NCI-H2107 treated with DMSO at 0.1 percent for 48 hours (cell line): ENCODE data around the gene SLIT1.

ENCODE experiments used
- DNase-seq: peaks from one replicate; lab custom pipeline; 2025; ENCODE audit not compliant: unreplicated experiment; lab: John Stamatoyannopoulos, UW

Gene SLIT1

GRCh38 chr10:97066877-97067555, 118.7 kb downstream of the SLIT1 start:
- no peak for DNase-seq

DNA sequence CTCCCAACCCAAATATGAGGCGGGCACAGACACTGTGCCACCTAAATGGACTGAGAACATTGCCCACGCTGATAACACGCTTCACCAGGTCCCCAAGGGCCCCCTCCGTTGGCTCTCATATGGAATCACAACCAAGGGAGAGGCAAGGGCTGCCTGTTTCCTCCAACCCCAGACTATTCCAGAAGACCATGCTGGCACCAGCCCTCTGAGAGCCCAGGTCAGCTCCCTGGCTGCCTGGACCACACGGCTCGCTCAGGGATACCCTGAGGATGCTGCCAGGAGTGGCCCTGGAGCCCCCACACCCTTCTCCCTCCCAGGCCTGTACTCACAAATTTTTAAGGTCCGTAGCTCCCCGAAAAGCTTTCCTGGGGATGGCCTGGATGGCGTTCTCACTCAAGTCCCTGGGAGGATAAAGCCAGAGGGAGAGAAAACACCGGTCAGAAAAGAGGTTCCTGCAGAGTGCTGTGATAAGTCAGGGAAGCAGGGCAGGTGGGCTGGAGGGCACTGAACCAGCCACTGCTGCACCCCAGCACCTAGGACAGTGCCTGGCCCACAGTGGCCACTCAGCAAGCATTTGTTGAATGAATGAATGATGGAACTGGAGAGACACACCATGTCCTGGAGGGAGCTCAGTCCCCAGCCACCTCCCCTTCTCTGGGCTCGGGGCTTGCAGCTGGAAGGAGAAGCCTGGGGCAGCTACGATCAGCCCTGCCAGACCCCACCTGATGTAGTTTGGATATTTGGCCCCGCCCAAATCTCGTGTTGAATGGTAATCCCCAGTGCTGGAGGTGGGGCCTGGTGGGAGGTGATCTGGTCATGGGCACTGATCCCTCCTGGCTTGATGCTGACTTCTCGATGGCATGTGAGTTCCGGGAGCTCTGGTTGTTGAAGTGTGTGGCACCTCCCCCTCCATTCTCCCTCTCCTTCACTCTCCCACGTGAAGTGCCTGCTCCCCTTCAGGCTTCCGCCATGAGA, 119.8 kb downstream of the SLIT1 start:
- no peak for DNase-seq

GRCh38 chr10:97065128-97065527, 120.6 kb downstream of the SLIT1 start:
- no peak for DNase-seq

GRCh38 chr10:97063983-97064837, 121.5 kb downstream of the SLIT1 start:
- no peak for DNase-seq

DNA sequence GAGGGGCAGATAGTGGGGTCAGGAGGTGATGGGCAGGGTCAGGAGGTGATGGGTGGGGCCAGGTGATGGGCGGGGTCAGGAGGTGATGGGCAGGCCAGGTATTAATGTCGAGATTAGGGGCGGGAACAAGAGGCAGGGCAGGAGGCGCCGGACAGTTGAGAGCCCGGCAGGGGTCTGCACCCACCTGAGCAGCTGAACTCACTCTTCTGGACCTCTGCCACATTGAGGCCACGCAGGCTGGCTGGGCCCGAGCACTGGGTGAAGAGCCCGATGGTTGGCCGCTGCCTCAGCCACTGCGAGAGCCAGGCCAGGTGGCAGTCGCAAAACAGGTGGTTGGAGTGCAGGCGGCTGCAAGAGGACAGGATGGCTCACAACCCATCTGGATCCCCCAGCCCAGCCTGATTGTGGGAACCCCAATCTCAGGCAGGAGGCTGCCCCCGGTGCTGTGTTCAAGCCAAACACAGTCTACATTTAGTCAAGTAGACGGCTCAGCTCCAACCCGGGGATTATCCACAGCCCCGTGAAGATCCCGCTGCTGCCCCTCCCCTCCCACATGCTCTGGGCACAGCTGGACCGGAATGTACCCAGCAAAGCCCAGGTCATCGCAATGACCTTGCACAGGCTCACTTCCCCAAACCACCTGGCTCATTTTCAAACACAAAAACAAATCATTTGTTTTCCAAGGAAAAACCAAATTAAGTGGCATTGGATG, 122.3 kb downstream of the SLIT1 start:
- DNase-seq = no peak

- DNase-seq = no peak
Observed at GRCh38 chr10:97062456-97062855, 123.3 kb downstream of the SLIT1 start.

- DNase-seq = no peak
Observed at GRCh38 chr10:97062046-97062445, 123.7 kb downstream of the SLIT1 start.

DNA sequence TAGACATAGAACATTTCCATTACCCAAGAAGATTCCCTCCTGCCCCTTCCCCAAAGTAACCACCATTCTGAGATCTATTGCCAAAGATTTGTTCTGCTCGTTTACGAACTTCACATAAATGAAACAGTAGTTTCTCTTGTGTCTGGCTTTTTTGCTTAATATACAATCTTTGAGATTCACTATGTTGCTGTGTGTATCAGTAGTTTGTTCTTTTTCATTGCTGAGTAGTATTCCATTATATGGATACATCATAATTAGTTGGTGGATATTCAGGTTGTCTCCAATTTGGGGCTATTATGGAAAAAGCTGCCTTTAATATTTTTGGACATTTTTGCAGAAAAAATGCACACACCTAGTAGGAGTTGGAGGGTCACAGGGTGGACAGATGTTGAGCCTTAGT, 124.3 kb downstream of the SLIT1 start:
- DNase-seq = no peak

- no peak for DNase-seq
Observed at GRCh38 chr10:97060441-97061084, 125.2 kb downstream of the SLIT1 start.

DNA sequence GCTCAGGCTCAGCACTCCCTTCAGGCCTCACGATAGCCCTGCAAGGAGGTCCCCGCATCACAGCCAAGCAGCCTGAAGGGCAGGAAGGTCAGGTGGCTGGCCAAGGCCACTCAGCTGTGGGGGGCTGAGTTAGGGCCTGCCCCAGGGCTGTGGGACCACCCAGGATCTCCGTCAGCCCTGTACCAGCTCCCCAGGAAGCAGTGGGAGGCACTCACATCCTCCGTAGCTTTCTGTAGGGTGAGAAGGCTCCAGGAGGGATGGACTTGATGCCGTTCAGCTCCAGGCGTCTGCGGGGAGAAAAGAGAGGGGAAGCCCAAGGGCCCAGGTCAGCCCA, 125.9 kb downstream of the SLIT1 start:
- DNase-seq = no peak

GRCh38 chr10:97059006-97059871, 126.5 kb downstream of the SLIT1 start:
- DNase-seq = no peak

- no peak for DNase-seq
Observed at GRCh38 chr10:97058521-97058920, 127.2 kb downstream of the SLIT1 start.

- DNase-seq = no peak
Observed at GRCh38 chr10:97057491-97058235, 128.1 kb downstream of the SLIT1 start.

GRCh38 chr10:97056003-97056630, 129.6 kb downstream of the SLIT1 start:
- no peak for DNase-seq

- no peak for DNase-seq
Observed at GRCh38 chr10:97053276-97053675, 132.5 kb downstream of the SLIT1 start.

GRCh38 chr10:97050956-97051496, 134.7 kb downstream of the SLIT1 start:
- no peak for DNase-seq

DNA sequence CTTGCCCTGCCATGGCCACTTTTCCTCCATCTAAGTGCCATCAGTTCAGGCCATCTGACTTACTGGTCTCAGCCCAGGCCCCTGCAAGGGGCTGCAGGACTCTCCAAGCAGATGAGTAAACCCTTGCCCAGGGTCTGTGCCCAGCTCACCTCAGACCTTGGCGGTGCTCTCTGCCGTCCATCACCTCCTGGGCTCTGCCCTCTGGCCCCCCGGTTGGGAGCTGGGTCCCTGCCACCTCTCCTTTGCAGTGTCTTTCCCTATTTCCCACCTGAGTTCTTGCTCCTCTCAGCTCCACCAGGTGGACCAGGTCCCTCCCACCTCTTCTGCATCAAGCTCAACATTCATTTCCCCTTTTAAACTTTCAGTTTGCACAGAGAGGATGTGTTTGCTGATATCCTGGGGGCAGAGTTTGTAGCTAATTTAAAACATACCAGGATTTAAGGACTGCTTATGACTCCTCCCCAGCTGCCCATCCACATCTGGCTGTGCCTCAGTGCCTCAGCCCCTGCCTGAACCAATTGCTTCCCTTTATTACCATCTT, 135.5 kb downstream of the SLIT1 start:
- DNase-seq = no peak

DNA sequence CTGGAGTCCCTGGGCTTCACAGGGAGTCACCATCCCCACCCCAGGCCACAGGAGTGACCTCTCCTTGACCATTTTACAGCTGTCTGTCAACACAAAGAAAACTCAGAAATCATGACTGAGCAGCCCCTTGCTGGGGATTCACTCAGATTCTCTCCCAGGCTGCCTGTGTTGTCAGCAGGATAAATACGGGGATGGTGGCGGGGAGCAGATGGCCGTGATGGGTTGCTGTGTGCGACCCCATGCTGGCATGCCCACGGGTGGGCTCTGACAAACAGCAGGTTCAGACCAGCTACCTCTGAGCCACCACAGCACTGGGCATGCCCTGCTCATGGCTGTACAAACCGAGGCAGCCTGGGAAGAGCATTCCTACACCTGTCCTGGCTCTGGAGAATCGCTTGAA, 136.1 kb downstream of the SLIT1 start:
- no peak for DNase-seq
